ENCODE data around the gene PLEKHM2.
A peak's percentile ranks its signal among the peaks of the same experiment; 100 is the strongest.
"Not testable (repeated sequence)": the region's sequence is repeated elsewhere in the genome, so short reads cannot be mapped to it uniquely, and the experiment has no call there.

PLEKHM2 gene, protein sequence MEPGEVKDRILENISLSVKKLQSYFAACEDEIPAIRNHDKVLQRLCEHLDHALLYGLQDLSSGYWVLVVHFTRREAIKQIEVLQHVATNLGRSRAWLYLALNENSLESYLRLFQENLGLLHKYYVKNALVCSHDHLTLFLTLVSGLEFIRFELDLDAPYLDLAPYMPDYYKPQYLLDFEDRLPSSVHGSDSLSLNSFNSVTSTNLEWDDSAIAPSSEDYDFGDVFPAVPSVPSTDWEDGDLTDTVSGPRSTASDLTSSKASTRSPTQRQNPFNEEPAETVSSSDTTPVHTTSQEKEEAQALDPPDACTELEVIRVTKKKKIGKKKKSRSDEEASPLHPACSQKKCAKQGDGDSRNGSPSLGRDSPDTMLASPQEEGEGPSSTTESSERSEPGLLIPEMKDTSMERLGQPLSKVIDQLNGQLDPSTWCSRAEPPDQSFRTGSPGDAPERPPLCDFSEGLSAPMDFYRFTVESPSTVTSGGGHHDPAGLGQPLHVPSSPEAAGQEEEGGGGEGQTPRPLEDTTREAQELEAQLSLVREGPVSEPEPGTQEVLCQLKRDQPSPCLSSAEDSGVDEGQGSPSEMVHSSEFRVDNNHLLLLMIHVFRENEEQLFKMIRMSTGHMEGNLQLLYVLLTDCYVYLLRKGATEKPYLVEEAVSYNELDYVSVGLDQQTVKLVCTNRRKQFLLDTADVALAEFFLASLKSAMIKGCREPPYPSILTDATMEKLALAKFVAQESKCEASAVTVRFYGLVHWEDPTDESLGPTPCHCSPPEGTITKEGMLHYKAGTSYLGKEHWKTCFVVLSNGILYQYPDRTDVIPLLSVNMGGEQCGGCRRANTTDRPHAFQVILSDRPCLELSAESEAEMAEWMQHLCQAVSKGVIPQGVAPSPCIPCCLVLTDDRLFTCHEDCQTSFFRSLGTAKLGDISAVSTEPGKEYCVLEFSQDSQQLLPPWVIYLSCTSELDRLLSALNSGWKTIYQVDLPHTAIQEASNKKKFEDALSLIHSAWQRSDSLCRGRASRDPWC

DNA sequence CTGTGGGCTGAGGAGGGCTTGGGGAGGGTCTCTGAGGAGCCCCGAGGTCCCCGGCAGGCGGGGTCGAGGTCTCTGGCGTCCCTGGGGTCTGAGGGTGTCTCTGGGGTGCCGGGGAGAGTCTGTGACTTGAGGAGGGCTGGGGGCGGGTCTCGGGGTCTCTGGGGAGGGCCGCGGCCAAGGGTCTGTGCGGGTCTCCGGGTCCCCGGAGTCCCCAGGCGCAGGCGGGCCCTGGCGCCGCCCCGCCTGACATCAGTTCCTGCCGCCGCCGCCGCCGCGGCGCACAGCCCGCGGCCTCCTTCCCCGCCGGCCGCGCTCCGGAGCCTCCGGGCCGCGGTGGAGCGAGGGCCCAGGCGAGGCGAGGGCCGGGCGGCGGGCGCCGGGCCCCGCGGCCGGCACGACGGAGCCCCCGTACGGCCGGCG lies at the start of gene PLEKHM2:
Gene PLEKHM2, plus strand, starts transcription at position 279 of the 420 bp plus-strand sequence. CDS start 239 bp downstream, outside the sequence.
- DNase-seq (ENCODE audit: low read depth in 3 of 3): peak in 2 of 3 experiments; percentile 24 to 39

DNA sequence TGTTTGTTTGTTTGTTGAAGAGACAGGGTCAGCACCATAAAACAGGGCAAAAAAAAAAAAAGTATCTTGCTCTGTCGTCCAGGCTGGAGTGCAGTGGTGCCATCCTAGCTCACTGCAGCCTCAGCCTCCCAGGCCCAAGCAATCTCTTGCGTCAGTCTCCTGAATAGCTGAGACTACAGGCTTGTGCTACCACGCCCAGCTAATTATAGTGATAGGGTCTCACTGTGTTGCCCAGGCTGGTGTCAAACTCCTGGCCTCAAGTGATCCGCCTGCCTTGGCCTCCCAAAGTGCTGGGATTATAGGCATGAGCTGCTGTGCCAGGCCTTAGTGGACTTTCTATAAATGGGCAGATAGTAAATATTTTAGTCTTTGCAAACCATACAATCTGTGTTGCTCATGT lies 47.7 kb upstream of the PLEKHM2 start:
- DNase-seq (ENCODE audit: low read depth in 3 of 3): no peak

DNA sequence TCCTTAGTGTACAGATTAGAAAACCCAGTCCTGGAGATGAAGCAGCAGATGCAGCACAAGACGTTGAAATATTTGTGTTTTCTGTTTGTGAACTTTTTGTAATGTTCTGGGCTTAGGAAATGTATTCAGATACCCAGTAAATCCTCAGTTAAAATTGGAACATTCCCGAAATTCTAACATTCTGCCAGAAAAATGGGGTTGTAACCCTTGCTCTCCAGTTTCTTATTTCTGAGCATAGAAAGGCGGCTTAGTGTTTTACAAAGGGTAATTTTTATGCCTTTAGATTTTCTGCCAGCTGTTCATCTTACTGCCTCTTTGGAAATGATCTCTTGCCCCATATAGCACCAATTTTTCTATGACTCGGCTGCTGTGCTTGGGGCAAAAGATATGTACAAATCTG lies 46.3 kb upstream of the PLEKHM2 start:
- DNase-seq (ENCODE audit: low read depth in 3 of 3): no peak

DNA sequence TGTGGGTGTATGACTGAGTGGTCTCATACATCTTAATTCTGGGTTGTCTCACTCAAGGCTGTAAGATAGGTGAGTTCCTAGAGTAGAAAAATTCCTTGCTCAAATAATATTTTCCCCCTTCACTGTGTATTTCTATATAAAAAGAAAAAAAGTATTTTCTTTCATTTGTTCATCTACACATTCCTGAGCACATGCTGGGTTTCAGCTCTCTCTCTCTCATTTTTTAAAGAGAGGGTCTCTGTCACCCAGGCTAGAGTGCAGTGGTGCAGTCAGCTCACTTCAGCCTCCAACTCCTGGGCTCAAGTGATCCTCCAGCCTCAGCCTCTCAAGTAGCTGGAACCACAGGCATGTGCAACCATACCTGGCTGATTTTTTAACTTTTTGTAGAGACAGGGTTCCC lies 44.9 kb upstream of the PLEKHM2 start:
- DNase-seq (ENCODE audit: low read depth in 3 of 3): no peak

DNA sequence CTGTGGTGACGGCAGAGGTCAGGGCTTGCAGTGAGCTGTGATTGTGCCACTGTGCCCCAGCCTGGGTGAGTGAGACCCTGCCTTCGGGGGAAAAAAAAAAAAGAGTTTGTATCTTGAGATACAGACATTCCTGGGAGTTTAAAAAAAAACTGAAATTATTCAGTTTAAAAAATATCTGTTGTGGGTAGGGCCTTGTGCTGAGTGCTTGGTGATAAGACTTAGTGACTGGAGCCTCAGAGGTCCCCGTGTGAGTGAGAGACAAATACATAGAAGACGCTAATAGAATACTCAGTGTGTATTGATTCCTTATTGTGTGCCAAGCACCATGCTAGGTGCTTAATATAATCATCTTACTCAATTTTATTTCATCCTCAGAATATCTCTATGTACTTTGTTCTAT lies 44.2 kb upstream of the PLEKHM2 start:
- DNase-seq (ENCODE audit: low read depth in 3 of 3): no peak

DNA sequence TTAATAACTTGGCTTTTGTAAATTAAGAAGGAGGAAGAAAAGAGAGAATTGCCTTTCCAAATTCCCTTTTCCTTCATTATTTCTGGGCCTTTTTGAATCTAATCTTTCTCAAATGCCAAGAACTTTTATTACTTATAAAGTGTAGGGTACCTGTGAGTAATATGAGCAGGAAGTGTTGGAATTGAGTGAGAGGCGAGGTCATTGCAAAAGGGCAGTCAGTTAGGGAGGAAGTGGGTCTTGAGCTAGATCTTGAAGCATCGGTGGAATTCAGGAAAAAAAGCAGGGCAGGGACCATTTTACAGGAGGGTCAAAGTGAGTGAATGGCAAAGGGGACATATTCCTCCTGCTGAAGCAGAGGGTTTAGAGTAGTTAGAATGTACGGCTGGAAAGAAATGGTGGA lies 43.5 kb upstream of the PLEKHM2 start:
- no peak for DNase-seq (ENCODE audit: low read depth in 3 of 3)

DNA sequence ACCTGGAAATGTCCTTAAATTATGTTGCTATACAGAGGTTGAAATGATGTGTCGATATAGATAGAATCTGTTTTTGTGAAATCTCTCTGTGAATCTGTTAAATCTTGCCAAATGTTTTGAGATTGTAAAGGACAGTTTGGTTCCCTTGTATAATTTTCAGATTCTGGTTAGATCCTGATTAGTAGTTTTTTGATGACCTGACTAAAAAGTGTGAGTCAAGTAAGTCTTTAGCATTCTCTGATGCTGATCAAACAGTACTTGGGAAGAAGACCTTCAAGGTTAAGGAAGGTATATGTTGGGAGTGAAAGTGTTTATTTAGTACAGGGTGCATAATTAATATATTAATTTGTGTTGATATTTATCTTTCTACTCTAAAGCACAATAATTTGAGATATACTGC lies 34.2 kb upstream of the PLEKHM2 start:
- no peak for DNase-seq (ENCODE audit: low read depth in 3 of 3)

DNA sequence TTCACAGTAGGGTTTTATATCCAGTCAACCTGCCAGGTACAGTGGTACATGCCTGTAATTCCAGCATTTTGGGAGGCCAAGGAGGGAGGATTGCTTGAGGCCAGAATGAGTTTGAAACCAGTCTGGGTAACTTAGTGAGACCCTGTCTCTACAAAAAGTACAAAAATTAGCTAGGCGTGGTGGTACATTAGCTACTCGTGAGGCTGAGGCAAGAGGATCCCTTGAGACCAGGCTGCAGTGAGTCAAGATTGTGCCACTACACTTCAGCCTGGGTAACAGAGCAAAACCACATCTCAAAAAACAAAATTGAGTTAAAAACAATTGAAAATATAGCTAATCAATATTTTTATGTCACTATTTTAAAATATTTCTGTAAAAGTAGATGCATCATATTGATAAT lies 33.7 kb upstream of the PLEKHM2 start:
- DNase-seq (ENCODE audit: low read depth in 3 of 3): no peak

DNA sequence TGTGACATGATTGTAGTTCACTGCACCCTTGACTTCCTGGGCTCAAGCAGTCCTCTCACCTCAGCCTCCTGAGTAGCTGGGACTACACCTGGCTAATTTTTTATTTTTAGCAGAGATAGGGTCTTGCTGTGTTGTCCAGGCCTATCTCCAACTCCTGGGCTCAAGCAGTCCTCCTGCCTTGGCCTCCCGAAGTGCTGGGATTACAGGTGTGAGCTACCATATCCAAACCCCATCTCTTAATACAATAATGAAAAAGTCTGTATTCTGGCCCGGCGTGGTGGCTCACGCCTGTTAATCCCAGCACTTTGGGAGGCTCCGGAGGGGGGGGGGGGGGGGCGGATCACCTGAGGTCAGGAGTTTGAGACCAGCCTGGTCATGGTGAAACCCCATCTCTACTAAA lies 32.0 kb upstream of the PLEKHM2 start:
- DNase-seq (ENCODE audit: low read depth in 3 of 3): not testable (repeated sequence)

DNA sequence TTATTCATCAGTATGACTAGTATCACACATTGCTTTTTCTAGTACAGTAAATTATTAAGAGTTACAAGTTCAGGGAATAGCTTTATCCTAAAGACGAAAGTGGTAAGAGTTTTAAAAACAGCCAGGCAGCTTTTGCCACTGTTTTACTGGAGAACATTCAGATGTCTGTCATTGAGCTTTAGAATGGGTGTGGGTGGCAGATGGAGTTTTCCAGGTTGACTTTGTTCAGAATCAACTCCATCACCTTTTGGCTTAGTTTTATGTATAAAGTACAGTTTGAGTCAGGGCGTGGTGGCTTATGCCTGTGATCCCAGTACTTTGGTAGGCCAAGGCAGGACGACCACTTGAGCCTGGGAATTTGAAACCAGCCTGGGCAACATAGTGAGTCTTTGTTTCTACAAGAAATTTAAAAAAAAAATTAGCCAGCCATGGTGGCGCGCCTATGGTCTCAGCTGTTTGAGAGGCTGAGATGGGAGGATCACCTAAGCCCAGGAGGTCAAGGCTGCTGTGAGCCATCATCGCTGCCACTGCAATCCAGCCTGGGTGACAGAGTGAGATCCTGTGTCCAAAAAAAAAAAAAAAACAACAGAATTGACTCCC lies 29.9 kb upstream of the PLEKHM2 start:
- DNase-seq (ENCODE audit: low read depth in 3 of 3): no peak

DNA sequence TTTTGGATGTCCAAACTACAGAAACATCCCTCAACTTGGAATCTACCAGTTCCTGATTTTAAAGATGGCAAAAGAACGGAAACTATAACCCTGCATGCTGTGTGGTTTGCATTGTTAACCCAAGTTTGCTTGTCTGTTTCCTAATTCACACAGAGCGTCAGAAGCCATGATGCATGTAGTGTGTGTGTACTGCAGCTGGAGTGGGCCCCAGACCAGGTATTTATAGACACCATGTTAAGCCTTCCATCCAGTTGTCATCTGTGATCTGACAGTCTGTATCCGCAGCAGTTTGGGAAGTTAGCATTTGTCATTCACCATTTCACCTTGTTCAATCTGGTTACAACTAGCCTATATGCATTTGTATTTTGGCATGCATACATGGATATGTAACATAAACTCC lies 27.7 kb upstream of the PLEKHM2 start:
- no peak for DNase-seq (ENCODE audit: low read depth in 3 of 3)

DNA sequence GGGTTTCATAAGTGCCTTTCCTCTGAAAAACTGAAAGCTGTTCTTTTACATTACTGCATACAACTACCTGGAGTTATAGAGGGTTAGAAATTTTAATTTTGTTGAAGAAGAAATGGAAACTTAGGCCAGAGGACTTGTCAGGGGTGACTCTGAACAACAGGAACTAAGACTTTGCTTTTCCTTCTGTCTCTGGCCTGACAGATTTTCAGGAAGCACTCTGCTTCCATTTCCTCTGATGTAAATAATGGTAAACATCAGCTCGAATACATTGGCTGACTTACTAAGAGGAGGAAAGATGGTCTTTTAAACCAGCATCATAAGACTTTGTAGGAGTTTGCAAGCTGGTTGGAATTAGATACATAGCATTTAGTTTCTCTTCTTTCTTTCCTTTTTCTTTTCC lies 27.1 kb upstream of the PLEKHM2 start:
- DNase-seq (ENCODE audit: low read depth in 3 of 3): no peak

DNA sequence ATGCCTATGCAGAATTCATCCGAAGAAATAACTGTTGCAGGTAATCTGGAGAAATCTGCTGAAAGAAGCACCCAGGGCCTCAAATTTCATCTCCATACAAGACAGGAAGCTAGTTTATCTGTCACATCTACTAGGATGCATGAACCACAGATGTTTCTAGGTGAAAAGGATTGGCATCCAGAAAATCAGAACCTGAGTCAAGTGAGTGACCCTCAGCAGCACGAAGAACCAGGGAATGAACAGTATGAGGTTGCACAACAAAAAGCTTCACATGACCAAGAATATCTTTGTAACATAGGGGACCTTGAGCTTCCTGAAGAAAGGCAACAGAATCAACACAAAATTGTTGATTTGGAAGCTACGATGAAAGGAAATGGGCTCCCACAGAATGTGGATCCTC lies 24.0 kb upstream of the PLEKHM2 start:
- DNase-seq (ENCODE audit: low read depth in 3 of 3): no peak

DNA sequence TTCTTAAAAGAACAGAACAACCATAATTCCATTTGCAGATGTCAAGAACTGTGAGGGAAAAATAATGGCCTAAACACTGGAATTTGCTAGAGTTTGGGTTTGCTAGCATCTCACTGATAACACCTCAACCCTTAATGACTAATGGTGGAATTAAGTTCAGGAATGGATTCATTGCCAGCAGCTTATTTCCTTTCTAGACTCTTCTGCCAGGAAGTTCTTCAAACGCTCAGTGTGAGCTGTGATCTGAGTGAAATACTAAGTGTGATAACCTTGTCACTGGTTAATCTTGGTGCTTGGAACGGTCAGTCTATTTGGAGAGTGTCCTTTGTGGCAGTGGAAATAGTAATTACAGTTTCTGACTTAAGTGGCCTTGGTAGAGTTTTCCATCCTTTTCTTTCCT lies 21.6 kb upstream of the PLEKHM2 start:
- DNase-seq (ENCODE audit: low read depth in 3 of 3): no peak

DNA sequence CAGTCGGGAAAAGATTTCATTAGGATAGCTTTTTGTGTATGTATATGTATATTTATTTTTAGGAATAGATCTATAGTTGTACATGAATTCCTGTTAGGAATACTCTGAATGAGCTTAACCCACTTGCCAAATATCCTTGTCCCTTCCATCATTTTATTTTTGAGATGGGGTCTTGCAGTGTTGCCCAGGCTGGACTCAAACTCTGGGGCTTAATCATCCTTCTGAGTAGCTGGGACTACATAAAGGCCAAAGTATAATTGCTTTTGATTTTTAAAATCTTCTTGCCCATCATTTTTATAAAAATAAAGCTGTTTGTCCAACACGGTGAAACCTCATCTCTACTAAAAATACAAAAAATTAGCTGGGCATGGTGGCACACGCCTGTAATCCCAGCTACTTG lies 20.2 kb upstream of the PLEKHM2 start:
- DNase-seq (ENCODE audit: low read depth in 3 of 3): no peak

DNA sequence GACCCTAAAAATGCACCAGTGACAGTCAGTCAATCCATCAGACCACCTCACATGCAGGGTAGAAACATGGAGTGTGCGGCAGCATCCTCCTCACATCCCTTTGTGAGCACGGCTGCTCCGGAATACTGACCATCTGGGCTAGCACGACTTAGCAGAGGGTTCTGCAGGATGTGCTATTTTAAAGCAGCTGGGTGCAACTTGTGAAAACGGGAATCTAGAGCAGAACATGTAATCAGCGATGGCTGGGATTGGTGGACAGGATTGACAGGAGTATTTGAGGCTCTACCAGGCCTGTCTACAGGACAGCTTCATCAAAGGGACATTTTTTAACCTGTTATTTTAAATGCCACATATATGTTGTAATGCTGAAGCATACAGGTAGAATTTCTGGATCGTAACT lies 16.8 kb upstream of the PLEKHM2 start:
- no peak for DNase-seq (ENCODE audit: low read depth in 3 of 3)

DNA sequence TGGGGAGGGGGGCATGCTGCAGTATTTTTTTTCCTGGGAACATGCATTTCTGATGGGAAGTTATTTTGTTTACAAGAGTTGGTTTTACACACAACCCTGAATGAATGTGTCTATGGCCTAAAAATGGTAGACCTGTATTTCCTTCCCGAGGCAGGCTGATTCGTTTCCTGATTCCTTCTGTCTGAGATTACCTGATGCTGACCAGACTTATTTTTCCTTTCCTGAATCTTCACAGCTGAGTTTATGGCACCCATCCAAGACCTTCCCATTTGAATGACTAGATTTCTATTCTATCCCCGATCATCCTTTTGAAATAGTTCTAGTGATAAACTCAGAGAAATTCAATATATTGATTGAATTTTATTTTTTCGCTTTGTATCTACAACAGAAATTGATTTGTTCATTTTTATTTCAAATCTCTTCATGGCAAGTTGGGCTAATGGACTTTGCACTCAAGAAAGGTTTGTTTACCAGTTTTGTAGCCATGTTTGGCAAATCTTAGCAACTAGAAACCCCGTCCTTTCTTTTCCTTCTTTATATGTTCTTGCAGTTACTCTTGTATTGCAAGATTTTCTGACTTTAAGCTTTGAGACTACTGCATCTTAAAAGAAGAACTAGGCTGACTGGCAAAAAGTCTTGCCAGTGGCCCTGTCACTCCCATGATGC lies 15.9 kb upstream of the PLEKHM2 start:
- no peak for DNase-seq (ENCODE audit: low read depth in 3 of 3)

DNA sequence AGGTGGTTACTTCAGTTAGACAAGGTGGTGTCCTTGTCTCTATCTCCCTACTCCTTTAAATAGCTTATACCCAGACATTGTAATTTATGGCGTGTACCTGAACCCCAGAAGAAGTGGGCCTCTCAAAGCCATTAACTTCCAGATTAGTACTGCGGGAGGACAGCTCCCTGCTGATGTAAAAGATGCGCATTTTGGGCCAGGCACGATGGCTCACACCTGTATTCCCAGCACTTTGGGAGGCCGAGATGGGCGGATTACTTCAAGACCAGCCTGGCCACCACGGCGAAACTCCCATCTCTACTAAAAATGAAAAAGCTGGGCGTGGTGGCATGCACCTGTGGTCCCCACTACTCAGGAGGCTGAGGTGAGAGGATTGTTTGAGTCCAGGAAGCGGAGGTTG lies 15.0 kb upstream of the PLEKHM2 start:
- no peak for DNase-seq (ENCODE audit: low read depth in 3 of 3)

DNA sequence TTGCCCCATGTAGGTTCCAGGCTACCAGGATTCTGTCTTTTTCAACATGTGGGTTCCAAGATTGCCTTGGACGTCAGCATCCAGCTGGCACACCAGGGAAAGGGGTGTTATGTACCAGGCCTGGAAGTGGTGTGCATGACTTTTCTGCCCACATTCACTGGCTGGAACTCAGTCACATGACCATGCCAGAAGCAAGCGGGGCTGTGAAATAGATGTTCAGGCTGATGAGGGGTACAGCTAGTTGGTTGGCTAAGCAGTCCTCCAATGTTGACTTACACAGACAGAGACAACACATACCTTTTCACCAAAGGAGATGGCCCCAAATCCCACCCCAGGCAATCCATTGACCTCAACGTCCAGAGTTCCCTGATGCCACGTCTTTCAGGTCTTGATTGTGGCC lies 14.3 kb upstream of the PLEKHM2 start:
- no peak for DNase-seq (ENCODE audit: low read depth in 3 of 3)

DNA sequence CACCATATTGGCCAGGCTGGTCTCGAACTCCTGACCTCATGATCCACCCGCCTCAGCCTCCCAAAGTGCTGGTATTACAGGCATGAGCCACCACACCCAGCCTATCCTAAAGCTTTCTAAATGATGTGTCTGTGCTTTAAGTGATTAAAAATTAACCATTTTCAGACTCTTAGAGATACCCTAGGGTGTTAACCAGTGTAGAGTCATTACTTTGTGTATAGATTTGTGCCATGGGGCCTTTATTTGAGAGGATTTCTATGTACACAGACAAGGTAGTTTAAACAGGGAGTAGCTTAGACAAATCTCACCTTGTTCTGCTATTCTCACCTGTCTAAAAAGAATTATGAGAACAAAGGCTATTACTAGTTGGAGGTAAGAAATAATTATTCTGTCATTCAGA lies 12.7 kb upstream of the PLEKHM2 start:
- no peak for DNase-seq (ENCODE audit: low read depth in 3 of 3)

DNA sequence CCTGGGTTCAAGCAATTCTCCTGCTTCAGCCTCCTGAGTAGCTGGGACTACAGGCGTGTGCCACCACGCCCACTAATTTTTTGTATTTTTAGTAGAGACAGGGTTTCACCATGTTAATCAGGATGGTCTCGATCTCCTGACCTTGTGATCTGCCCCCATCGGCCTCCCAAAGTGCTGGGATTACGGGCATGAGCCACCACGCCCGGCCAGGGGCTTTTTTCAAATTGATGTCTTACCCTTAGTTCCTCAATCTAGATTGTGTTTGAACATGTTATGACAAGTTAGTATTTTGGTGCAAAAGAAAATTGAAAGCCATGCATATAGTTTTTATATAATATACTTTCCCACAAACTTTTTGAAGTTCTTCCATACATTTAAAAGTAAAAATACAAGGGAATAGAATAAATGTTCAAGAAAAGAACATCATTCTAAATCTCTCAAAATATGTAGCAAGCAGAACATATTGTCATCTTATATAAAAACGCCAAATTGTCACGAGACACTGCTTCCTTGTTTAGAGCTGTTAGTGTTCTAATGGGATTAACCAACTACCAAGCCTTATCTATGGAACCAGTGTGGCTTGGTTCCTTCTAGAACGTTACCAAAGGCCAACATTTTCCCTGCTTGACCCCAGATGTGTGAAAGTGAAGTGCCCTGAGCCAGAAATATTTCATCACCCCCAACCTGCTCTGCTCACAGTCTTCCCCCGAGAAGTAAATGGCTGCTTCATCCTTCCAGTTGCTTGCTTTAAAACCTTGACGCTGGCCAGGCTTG lies 9.5 kb upstream of the PLEKHM2 start:
- DNase-seq (ENCODE audit: low read depth in 3 of 3): no peak
